ENCODE results near the gene KNG1.

GRCh38 chr3:186708983-186709679 is 8.0 kb upstream of the KNG1 start:
- TF ChIP-seq EP300 (IDR thresholded peaks at IDR 0.05): no peak
- no peak for TF ChIP-seq POLR2A (IDR thresholded peaks at IDR 0.05)
- no peak for TF ChIP-seq CTCF (IDR thresholded peaks at IDR 0.05)
- TF ChIP-seq POLR2AphosphoS5 (IDR thresholded peaks at IDR 0.05): no peak
